Neural progenitor cell (in vitro differentiated cells): ENCODE data around the gene C2orf76. TPM values are rescaled to one million over a fixed set of nuclear protein-coding genes. Genes with fewer than 3 reads are reported as not detected.

ENCODE experiments used
- DNase-seq: peaks from one replicate; pipeline ENCODE4 v3.0.0-alpha.2; 2016; ENCODE audit warnings: low spot score
- H2AFZ ChIP-seq: fragments of 200-600 bp; sonication (generic); replicated peaks from 2 replicates; pipeline ENCODE4 v1.6.1; 2016; ENCODE audit warnings: antibody characterized with exemption
- H3F3A ChIP-seq: fragments of 200-600 bp; sonication (generic); 2 replicates; pipeline ENCODE4 v1.6.1; 2016; ENCODE audit warnings: antibody characterized with exemption, low read depth
- H3K27ac ChIP-seq: fragments of 200-600 bp; sonication (generic); 2 replicates; pipeline ENCODE4 v1.5.1; 2016; ENCODE audit warnings: mild to moderate bottlenecking
- H3K27me3 ChIP-seq: fragments of 200-600 bp; sonication (generic); 2 replicates; pipeline ENCODE4 v1.6.1; 2016; ENCODE audit warnings: mild to moderate bottlenecking, moderate library complexity
- H3K36me3 ChIP-seq: fragments of 200-600 bp; sonication (generic); 2 replicates; pipeline ENCODE4 v1.5.1; 2016
- H3K4me1 ChIP-seq: fragments of 200-600 bp; sonication (generic); 2 replicates; pipeline ENCODE4 v1.6.1; 2016; ENCODE audit warnings: mixed run types
- H3K4me2 ChIP-seq: fragments of 200-600 bp; sonication (generic); 2 replicates; pipeline ENCODE4 v1.6.1; 2016
- H3K4me3 ChIP-seq: fragments of 200-600 bp; sonication (generic); 2 replicates; pipeline ENCODE4 v1.5.1; 2016
- H3K79me2 ChIP-seq: fragments of 200-600 bp; sonication (generic); 2 replicates; pipeline ENCODE4 v1.6.1; 2016; ENCODE audit warnings: low read depth
- H3K9ac ChIP-seq: fragments of 200-600 bp; sonication (generic); 2 replicates; pipeline ENCODE4 v1.6.1; 2016
- H3K9me3 ChIP-seq: fragments of 200-600 bp; sonication (generic); 2 replicates; pipeline ENCODE4 v1.5.1; 2016; ENCODE audit warnings: low read depth
- H4K20me1 ChIP-seq: fragments of 200-600 bp; sonication (generic); 2 replicates; pipeline ENCODE4 v1.6.1; 2016; ENCODE audit warnings: low read depth
- H3K27ac Mint-ChIP-seq: 3 replicates; pipeline ENCODE4 v1.8.0; 2021; ENCODE audit warnings: mixed read lengths
- H3K27me3 Mint-ChIP-seq: 2 replicates; pipeline ENCODE4 v1.8.0; 2022; ENCODE audit warnings: low read depth, mild to moderate bottlenecking, inconsistent platforms, moderate library complexity, mixed read lengths; ENCODE audit not compliant: insufficient read depth
- H3K36me3 Mint-ChIP-seq: 3 replicates; pipeline ENCODE4 v1.8.0; 2021; ENCODE audit warnings: mixed read lengths
- H3K4me1 Mint-ChIP-seq: 3 replicates; pipeline ENCODE4 v1.8.0; 2021; ENCODE audit warnings: mixed read lengths
- H3K4me3 Mint-ChIP-seq: 3 replicates; pipeline ENCODE4 v1.8.0; 2021; ENCODE audit warnings: mild to moderate bottlenecking, moderate library complexity, mixed read lengths
- H3K9me3 Mint-ChIP-seq: 3 replicates; pipeline ENCODE4 v1.8.0; 2020; ENCODE audit warnings: mixed read lengths
- EZH2 ChIP-seq: fragments of 200-600 bp; sonication (generic); IDR thresholded peaks from 2 replicates; pipeline ENCODE4 v1.6.1; 2017; ENCODE audit warnings: antibody characterized with exemption, mild to moderate bottlenecking, moderate library complexity
- EZH2phosphoT487 ChIP-seq: fragments of 200-600 bp; sonication (generic); IDR thresholded peaks from 2 replicates; pipeline ENCODE4 v1.6.1; 2017; ENCODE audit warnings: antibody characterized with exemption
- total RNA-seq: library from RNA; depleted of rRNA; stranded (reverse); fragments of >200 nt; gene quantifications from 2 replicates; pipeline ENCODE4 v1.2.3, GENCODE V29; 2015; ENCODE audit warnings: low replicate concordance
- TF ChIP-seq, protein P1 (sequence below): fragments of 200-600 bp; sonication (generic); IDR thresholded peaks from 2 replicates; pipeline ENCODE4 v1.5.1; 2017; ENCODE audit warnings: antibody characterized with exemption, mild to moderate bottlenecking

Gene C2orf76
- total RNA-seq, 1 donor from 2014 or later, result 16.8 TPM

DNA sequence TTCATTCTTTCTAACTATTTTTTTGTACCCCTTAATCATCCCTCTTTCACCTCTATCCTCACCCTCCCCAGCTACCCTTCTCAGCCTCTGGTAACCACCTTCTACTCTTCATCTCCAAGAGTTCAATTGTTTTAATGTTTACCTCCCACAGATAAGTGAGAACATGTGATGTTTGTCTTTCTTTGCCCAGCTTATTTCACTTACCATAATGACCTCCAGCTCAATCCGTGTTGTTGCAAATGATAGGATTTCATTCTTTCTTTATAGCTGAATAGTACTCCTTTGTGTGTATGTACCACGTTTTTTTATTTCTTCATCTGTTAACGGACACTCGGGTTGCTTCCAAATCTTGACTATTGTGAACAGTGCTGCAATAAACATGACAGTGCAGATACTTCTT, 42.9 kb upstream of the C2orf76 start:
- peaks cover 2% of the 10 kb centered on the region for H3K27me3 Mint-ChIP-seq
- DNase-seq, result no peak
- H3K27ac Mint-ChIP-seq, result peak overlapping the region; percentile 24
- H3K36me3 ChIP-seq, result no peaks in the 10 kb centered on the region
- H3K27me3 ChIP-seq, result no peaks in the 10 kb centered on the region
- H3K9ac ChIP-seq, result no peak overlapping the region
- no peaks in the 10 kb centered on the region for H3K4me1 ChIP-seq
- no peaks in the 10 kb centered on the region for H3K36me3 Mint-ChIP-seq
- no peaks in the 10 kb centered on the region for H3F3A ChIP-seq
- H3K9me3 ChIP-seq, result no peaks in the 10 kb centered on the region
- H3K27ac ChIP-seq, result no peak overlapping the region
- H3K4me3 Mint-ChIP-seq, result no peak overlapping the region
- no peak overlapping the region for H2AFZ ChIP-seq
- no peak overlapping the region for H3K4me3 ChIP-seq
- H4K20me1 ChIP-seq, result no peaks in the 10 kb centered on the region
- H3K9me3 Mint-ChIP-seq, result peaks cover 8% of the 10 kb centered on the region
- no peaks in the 10 kb centered on the region for H3K79me2 ChIP-seq
- TF ChIP-seq EZH2 (no peak), EZH2phosphoT487 (no peak)
- TF ChIP-seq, protein P1, sequence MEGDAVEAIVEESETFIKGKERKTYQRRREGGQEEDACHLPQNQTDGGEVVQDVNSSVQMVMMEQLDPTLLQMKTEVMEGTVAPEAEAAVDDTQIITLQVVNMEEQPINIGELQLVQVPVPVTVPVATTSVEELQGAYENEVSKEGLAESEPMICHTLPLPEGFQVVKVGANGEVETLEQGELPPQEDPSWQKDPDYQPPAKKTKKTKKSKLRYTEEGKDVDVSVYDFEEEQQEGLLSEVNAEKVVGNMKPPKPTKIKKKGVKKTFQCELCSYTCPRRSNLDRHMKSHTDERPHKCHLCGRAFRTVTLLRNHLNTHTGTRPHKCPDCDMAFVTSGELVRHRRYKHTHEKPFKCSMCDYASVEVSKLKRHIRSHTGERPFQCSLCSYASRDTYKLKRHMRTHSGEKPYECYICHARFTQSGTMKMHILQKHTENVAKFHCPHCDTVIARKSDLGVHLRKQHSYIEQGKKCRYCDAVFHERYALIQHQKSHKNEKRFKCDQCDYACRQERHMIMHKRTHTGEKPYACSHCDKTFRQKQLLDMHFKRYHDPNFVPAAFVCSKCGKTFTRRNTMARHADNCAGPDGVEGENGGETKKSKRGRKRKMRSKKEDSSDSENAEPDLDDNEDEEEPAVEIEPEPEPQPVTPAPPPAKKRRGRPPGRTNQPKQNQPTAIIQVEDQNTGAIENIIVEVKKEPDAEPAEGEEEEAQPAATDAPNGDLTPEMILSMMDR, result no peak
- peaks cover 5% of the 10 kb centered on the region for H3K4me1 Mint-ChIP-seq
- no peak overlapping the region for H3K4me2 ChIP-seq

DNA sequence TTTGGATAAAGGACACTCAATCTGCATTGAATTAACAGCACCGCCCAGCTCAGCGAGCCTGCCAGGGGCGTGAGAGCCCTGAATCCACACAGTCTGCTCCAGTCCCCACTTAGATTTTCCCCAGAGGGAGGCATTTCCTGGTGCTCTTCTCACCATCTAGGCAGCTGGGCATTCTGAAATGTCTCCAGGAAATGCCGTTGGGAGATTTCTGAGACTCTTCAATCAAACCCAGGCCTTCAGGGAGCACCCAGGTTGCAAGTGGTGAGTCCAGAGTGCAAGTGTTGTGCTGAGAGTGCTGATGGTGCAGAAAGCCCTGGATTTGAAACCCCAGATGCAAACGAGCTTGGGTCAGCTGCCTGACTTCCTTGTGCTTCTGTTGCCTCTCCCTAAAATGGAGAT, 41.6 kb upstream of the C2orf76 start:
- Mint-ChIP-seq H3K27me3 (peaks cover 3% of the 10 kb centered on the region), H3K27ac (no peak overlapping the region), H3K4me1 (peaks cover 5% of the 10 kb centered on the region), H3K9me3 (peaks cover 3% of the 10 kb centered on the region), H3K36me3 (no peaks in the 10 kb centered on the region), H3K4me3 (no peak overlapping the region)
- H3K9me3 ChIP-seq, result no peaks in the 10 kb centered on the region
- H3K27me3 ChIP-seq, result no peaks in the 10 kb centered on the region
- no peak for DNase-seq
- H3K36me3 ChIP-seq, result no peaks in the 10 kb centered on the region
- H3K79me2 ChIP-seq, result no peaks in the 10 kb centered on the region
- H3K27ac ChIP-seq, result no peak overlapping the region
- no peak for TF ChIP-seq EZH2phosphoT487
- TF ChIP-seq EZH2, result no peak
- TF ChIP-seq, protein P1, result no peak
- H3K4me3 ChIP-seq, result no peak overlapping the region
- H3F3A ChIP-seq, result no peaks in the 10 kb centered on the region
- no peak overlapping the region for H3K4me2 ChIP-seq
- no peaks in the 10 kb centered on the region for H3K4me1 ChIP-seq
- no peak overlapping the region for H3K9ac ChIP-seq
- no peaks in the 10 kb centered on the region for H4K20me1 ChIP-seq
- H2AFZ ChIP-seq, result no peak overlapping the region

DNA sequence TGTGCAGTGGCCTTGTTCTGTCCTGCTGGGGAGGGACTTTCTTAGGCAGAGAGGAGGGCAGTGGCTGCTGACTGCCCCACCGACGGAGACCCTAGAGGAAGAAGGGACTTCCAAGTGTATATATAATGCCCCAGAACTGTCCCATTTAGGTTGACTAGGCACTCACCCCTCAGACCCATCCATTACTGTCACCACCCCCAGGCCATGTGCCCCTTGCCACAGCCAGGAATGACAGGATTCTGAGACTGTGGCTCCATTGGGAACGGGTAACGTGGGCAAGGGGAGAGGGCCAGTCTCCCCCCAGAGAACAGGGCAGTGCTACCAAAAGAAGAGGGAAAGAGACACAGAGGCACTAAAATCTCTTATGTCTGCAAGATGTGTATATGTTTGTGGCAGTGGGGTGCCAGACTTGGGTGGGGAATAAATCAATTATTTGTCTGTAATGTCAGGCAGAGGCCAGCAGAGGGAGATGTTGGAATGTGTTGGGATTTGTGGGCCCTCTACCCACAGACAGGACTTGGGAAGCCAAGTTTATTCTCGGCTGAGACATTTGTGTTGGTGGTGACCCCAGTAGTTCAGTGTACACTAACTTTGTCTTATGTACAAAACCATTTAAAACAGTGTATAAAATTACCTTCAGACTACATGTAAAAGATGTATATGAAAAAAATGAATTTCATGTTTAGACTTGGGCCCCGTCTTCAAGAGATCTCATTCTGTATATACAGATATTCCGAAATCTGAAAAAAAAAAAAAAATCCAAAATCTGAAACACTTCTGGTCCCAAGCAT, 41.0 kb upstream of the C2orf76 start:
- Histone ChIP-seq H3K9me3 (no peaks in the 10 kb centered on the region), H3K4me2 (no peak overlapping the region), H3F3A (no peaks in the 10 kb centered on the region), H2AFZ (no peak overlapping the region), H3K9ac (no peak overlapping the region), H4K20me1 (no peaks in the 10 kb centered on the region), H3K4me3 (no peak overlapping the region), H3K4me1 (no peaks in the 10 kb centered on the region), H3K36me3 (no peaks in the 10 kb centered on the region), H3K27ac (no peak overlapping the region), H3K27me3 (no peaks in the 10 kb centered on the region), H3K79me2 (no peaks in the 10 kb centered on the region)
- peak; percentile 70 for DNase-seq
- TF ChIP-seq, protein P1, result peak; percentile 80
- TF ChIP-seq EZH2phosphoT487, result no peak
- Mint-ChIP-seq H3K9me3 (peaks cover 2% of the 10 kb centered on the region), H3K27me3 (peaks cover 3% of the 10 kb centered on the region), H3K4me3 (no peak overlapping the region), H3K36me3 (no peaks in the 10 kb centered on the region), H3K4me1 (peaks cover 5% of the 10 kb centered on the region), H3K27ac (no peak overlapping the region)
